K562 (cell line): Measurements from ENCODE around the gene CDHR1.

Experiments used
- EGR1 ChIP-seq: fragments of 450-650 bp; conservative IDR thresholded peaks from 2 replicates; pipeline ENCODE4 v1.6.1; 2017; ENCODE audit warnings: mild to moderate bottlenecking
- EP300 ChIP-seq: IDR thresholded peaks from 2 replicates; pipeline ENCODE4 v1.6.1; 2012; ENCODE audit warnings: low read length, improper control_type of control experiment
- HCFC1 ChIP-seq: IDR thresholded peaks from 2 replicates; pipeline ENCODE4 v1.6.1; 2012; ENCODE audit warnings: low read depth, low read length, improper control_type of control experiment
- HIVEP1 ChIP-seq: fragments of 250-450 bp; sonication (Bioruptor Pico); IDR thresholded peaks from 2 replicates; pipeline ENCODE4 v1.4.0; 2020; ENCODE audit warnings: mild to moderate bottlenecking
- TF ChIP-seq, protein P1 (sequence below), 2 experiments: fragments of 450-650 bp in 1 of 2; sonication (generic) in 1 of 2; formaldehyde crosslinking in 1 of 2; IDR thresholded peaks in 1 of 2; conservative IDR thresholded peaks in 1 of 2; 2 replicates each; pipeline versions ENCODE4 v1.6.1 to v1.8.1; 2016 to 2023; ENCODE audit warnings: mild to moderate bottlenecking in 2 of 2, moderate library complexity in 2 of 2, inconsistent platforms in 1 of 2, missing genetic modification reagents in 1 of 2

DNA sequence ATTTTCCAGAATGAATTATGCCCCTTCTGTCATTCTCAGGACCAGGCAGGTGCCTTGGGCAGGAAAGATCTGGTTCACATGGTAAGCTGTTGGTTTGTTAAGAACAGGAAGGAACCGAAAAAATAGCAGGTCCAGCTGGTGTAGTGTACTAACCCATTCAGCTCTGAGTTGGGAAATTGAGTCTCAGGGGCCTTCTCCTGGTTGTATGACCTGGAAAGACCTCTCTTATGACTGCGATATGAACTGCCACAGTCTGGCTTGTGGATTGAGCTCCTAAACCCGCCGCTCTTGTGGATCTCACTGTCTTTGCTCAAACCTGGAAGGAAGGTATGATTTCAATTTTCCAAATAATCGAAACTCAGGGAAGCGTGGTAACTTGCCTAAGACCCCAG is 42.5 kb downstream of the CDHR1 start:
- TF ChIP-seq HCFC1, result no peak
- TF ChIP-seq, protein P1, sequence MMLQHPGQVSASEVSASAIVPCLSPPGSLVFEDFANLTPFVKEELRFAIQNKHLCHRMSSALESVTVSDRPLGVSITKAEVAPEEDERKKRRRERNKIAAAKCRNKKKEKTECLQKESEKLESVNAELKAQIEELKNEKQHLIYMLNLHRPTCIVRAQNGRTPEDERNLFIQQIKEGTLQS (IDR thresholded peaks at IDR 0.05), result no peak
- TF ChIP-seq, protein P1 (CRISPR knock-in tag; conservative IDR thresholded peaks at IDR 0.05), result no peak
- no peak for TF ChIP-seq EP300
- TF ChIP-seq HIVEP1, result no peak
- no peak for TF ChIP-seq EGR1
